Prostate gland (tissue), 2 donors: Measurements from ENCODE around the gene MRPS5. TPM values are rescaled to one million over a fixed set of nuclear protein-coding genes. Genes with fewer than 3 reads are reported as not detected.

Experiments used
- DNase-seq: peaks from one replicate; pipeline ENCODE4 v3.0.0-alpha.2; 2019; ENCODE audit warnings: low spot score
- H3K27ac ChIP-seq, 2 donors: fragments of 200-600 bp; sonication (generic); 2 replicates each; pipeline ENCODE4 v1.5.1; 2017 to 2019
- H3K27me3 ChIP-seq: fragments of 200-600 bp; sonication (generic); replicated peaks from 2 replicates; pipeline ENCODE4 v1.5.1; 2019; ENCODE audit not compliant: insufficient read depth
- H3K36me3 ChIP-seq, 2 donors: fragments of 200-600 bp; sonication (generic); 1 replicate in 1 of 2; 2 replicates in 1 of 2; pipeline versions ENCODE4 v1.5.1 to v1.8.1; 2017 to 2019
- H3K4me1 ChIP-seq: fragments of 200-600 bp; sonication (generic); replicated peaks from 2 replicates; pipeline ENCODE4 v1.5.1; 2019
- H3K4me3 ChIP-seq, 2 donors: fragments of 200-600 bp; sonication (generic); 2 replicates each; pipeline ENCODE4 v1.5.1; 2017 to 2019
- H3K9me3 ChIP-seq: fragments of 200-600 bp; sonication (generic); 2 replicates; pipeline ENCODE4 v1.5.1; 2017
- CTCF ChIP-seq, 4 experiments: fragments of 200-600 bp in 2 of 4; fragments of 450-650 bp in 2 of 4; sonication (generic) in 2 of 4; IDR thresholded peaks; 1 replicate in 3 of 4; 2 replicates in 1 of 4; pipeline ENCODE4 v1.5.1; 2016 to 2019; ENCODE audit warnings: antibody characterized with exemption in 4 of 4, mild to moderate bottlenecking in 2 of 4, moderate library complexity in 2 of 4
- POLR2A ChIP-seq: fragments of 450-650 bp; IDR thresholded peaks from one replicate; pipeline ENCODE4 v1.6.1; 2016; ENCODE audit warnings: antibody characterized with exemption, mild to moderate bottlenecking
- POLR2AphosphoS5 ChIP-seq: sonication (generic); formaldehyde crosslinking; IDR thresholded peaks from one replicate; pipeline ENCODE4 v1.6.1; 2017; ENCODE audit warnings: antibody characterized with exemption
- WGBS: methylation state at CpG from one replicate; pipeline ENCODE4 v1.1.5; 2018; 5-methylcytosine and 5-hydroxymethylcytosine counted together
- intact Hi-C: fragments of 100-400 bp; cut with DNase I; formaldehyde crosslinking; loops from one replicate; pipeline ENCODE4 v1.14.2; 2022
- total RNA-seq, 2 donors: library from RNA; depleted of rRNA; stranded (reverse); fragments of >200 nt; gene quantifications; one replicate each; pipeline ENCODE4 v1.1.0, GENCODE V29; 2016

Gene MRPS5
- total RNA-seq, 2 donors from 2014 or later, result 35.0 to 49.9 TPM

DNA sequence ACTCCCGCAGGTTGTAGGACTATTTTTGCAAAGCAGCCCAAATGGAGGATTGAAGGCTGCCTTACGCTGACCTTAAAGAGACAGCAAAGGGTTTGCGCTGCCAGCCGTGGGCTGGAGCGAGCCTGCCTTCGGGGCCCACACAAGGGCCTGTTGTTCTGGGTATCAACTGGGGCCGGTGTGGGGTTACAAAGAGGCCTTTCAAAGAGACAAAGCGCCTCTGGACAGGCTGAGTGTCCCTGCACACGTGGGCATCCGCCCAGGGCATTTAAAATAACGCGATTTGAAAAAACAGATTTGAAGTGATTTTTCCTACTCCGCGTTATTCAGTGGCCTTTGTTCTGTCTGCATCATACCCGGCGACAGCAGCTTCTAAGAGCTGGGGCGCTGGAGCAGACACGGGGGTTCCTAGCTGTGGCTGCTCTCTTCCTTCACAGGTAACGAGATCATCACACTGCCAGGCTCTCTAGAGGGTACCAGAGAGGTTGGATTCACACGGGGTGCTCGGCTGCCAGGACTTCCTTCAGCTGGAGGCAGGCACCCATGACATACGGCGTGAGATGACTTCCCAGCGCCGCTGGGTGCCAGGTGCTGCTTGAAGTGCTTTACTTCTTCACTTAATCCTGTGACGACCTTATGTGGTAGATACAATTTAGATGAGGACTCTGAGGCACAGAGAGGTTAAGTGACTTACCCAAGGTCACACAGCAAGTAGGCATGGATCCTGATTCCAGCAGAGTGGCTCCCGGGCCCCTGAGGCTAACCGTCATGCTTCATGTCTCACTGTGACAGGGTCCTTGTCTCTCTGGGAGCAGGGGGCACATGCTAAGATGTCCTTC lies 63.9 kb downstream of the MRPS5 start:
- no peaks in the 10 kb centered on the region for H3K36me3 ChIP-seq
- no peak overlapping the region for H3K4me3 ChIP-seq
- peaks cover 3% of the 10 kb centered on the region for H3K27me3 ChIP-seq
- no peak for TF ChIP-seq POLR2AphosphoS5
- no peak for TF ChIP-seq CTCF (IDR thresholded peaks at IDR 0.05)
- TF ChIP-seq POLR2A, result no peak
- 73% methylated on average over 28 of the region's 28 CpGs for WGBS
- H3K4me1 ChIP-seq, result no peaks in the 10 kb centered on the region
- intact Hi-C loops, result no loop called here
- H3K9me3 ChIP-seq, result no peaks in the 10 kb centered on the region
- no peak overlapping the region for H3K27ac ChIP-seq
- DNase-seq, result no peak

- H3K36me3 ChIP-seq, result no peaks in the 10 kb centered on the region
- WGBS, result 86% methylated on average over 15 of the region's 15 CpGs
- no peaks in the 10 kb centered on the region for H3K9me3 ChIP-seq
- no peaks in the 10 kb centered on the region for H3K4me1 ChIP-seq
- no peak for TF ChIP-seq CTCF (IDR thresholded peaks at IDR 0.05)
- H3K4me3 ChIP-seq, result no peak overlapping the region
- intact Hi-C loops, result no loop called here
- H3K27me3 ChIP-seq, result peaks cover 3% of the 10 kb centered on the region
- H3K27ac ChIP-seq, result no peak overlapping the region
- no peak for DNase-seq
Observed at GRCh38 chr2:95056461-95057459, 64.8 kb downstream of the MRPS5 start.

GRCh38 chr2:95056044-95056443 lies 65.6 kb downstream of the MRPS5 start:
- WGBS, result 90% methylated on average over 8 of the region's 8 CpGs
- Histone ChIP-seq H3K4me1 (no peaks in the 10 kb centered on the region), H3K27me3 (peaks cover 3% of the 10 kb centered on the region), H3K27ac (no peak overlapping the region), H3K4me3 (no peak overlapping the region), H3K36me3 (no peaks in the 10 kb centered on the region), H3K9me3 (no peaks in the 10 kb centered on the region)
- DNase-seq, result no peak
- TF ChIP-seq POLR2AphosphoS5 (no peak), CTCF (IDR thresholded peaks at IDR 0.05) (no peak), POLR2A (no peak)
- intact Hi-C loops, result no loop called here

- Histone ChIP-seq H3K4me1 (no peaks in the 10 kb centered on the region), H3K27ac (no peak overlapping the region), H3K4me3 (no peak overlapping the region), H3K27me3 (peaks cover 3% of the 10 kb centered on the region), H3K9me3 (no peaks in the 10 kb centered on the region), H3K36me3 (no peaks in the 10 kb centered on the region)
- 67% methylated on average over 3 of the region's 3 CpGs for WGBS
- intact Hi-C loops, result no loop called here
- TF ChIP-seq POLR2AphosphoS5 (no peak), CTCF (IDR thresholded peaks at IDR 0.05) (no peak), POLR2A (no peak)
- no peak for DNase-seq
Observed at GRCh38 chr2:95055262-95055661, 66.3 kb downstream of the MRPS5 start.
